ENCODE measurements around the gene ALKBH3.

ALKBH3 gene

GRCh38 chr11:43928721-43929120 lies 48.1 kb downstream of the ALKBH3 start:
- no peaks in the 10 kb centered on the region for H3K36me3 Mint-ChIP-seq (ENCODE audit: low read depth)
- no peaks in the 10 kb centered on the region for H3K9me3 Mint-ChIP-seq
- H3K4me1 Mint-ChIP-seq: peaks cover 33% of the 10 kb centered on the region
- no peak for TF ChIP-seq CTCF (IDR thresholded peaks at IDR 0.05)
- peaks cover 4% of the 10 kb centered on the region for H3K27me3 Mint-ChIP-seq (ENCODE audit: low read depth, poor library complexity)
- H3K4me3 Mint-ChIP-seq: no peak overlapping the region
- no peak overlapping the region for H3K27ac Mint-ChIP-seq
- DNase-seq: no peak

GRCh38 chr11:43930868-43931716 lies 50.5 kb downstream of the ALKBH3 start:
- no peaks in the 10 kb centered on the region for H3K36me3 Mint-ChIP-seq (ENCODE audit: low read depth)
- no peak for DNase-seq
- H3K9me3 Mint-ChIP-seq: no peaks in the 10 kb centered on the region
- peaks cover 27% of the 10 kb centered on the region for H3K4me1 Mint-ChIP-seq
- H3K4me3 Mint-ChIP-seq: no peak overlapping the region
- H3K27ac Mint-ChIP-seq: no peak overlapping the region
- no peak for TF ChIP-seq CTCF (IDR thresholded peaks at IDR 0.05)
- H3K27me3 Mint-ChIP-seq (ENCODE audit: low read depth, poor library complexity): peaks cover 8% of the 10 kb centered on the region

GRCh38 chr11:43931717-43932039 lies 51.0 kb downstream of the ALKBH3 start:
- Mint-ChIP-seq H3K36me3 (ENCODE audit: low read depth) (no peaks in the 10 kb centered on the region), H3K27ac (no peak overlapping the region), H3K9me3 (no peaks in the 10 kb centered on the region), H3K4me1 (peaks cover 22% of the 10 kb centered on the region), H3K27me3 (ENCODE audit: low read depth, poor library complexity) (peaks cover 12% of the 10 kb centered on the region), H3K4me3 (no peak overlapping the region)
- no peak for DNase-seq
- TF ChIP-seq CTCF (IDR thresholded peaks at IDR 0.05): no peak

GRCh38 chr11:43933226-43933607 lies 52.6 kb downstream of the ALKBH3 start:
- Mint-ChIP-seq H3K36me3 (ENCODE audit: low read depth) (no peaks in the 10 kb centered on the region), H3K4me3 (no peak overlapping the region), H3K9me3 (no peaks in the 10 kb centered on the region), H3K27me3 (ENCODE audit: low read depth, poor library complexity) (peaks cover 18% of the 10 kb centered on the region), H3K4me1 (peaks cover 22% of the 10 kb centered on the region), H3K27ac (no peak overlapping the region)
- no peak for TF ChIP-seq CTCF (IDR thresholded peaks at IDR 0.05)
- DNase-seq: no peak

- TF ChIP-seq CTCF (IDR thresholded peaks at IDR 0.05): no peak
- H3K4me1 Mint-ChIP-seq: peaks cover 22% of the 10 kb centered on the region
- H3K27ac Mint-ChIP-seq: no peak overlapping the region
- H3K27me3 Mint-ChIP-seq (ENCODE audit: low read depth, poor library complexity): peaks cover 21% of the 10 kb centered on the region
- H3K36me3 Mint-ChIP-seq (ENCODE audit: low read depth): no peaks in the 10 kb centered on the region
- peak; percentile 49 for DNase-seq
- H3K9me3 Mint-ChIP-seq: no peaks in the 10 kb centered on the region
- H3K4me3 Mint-ChIP-seq: no peak overlapping the region
These were observed 53.2 kb downstream of the ALKBH3 start for GRCh38 chr11:43933608-43934551.
